Mesenchymal stem cell (in vitro differentiated cells and primary cell): ENCODE data around the gene POMT1.
"Not testable (repeated sequence)": the region's sequence is repeated elsewhere in the genome, so short reads cannot be mapped to it uniquely, and the experiment has no call there.

Source experiments
- DNase-seq: peaks from one replicate; pipeline ENCODE4 v3.0.0-alpha.2; 2013
- H2AFZ ChIP-seq: one replicate; pipeline ENCODE4 v1.6.1; 2013; ENCODE audit warnings: low read depth, mild to moderate bottlenecking, control low read depth, inconsistent platforms, low read length, moderate library complexity
- H2AK5ac ChIP-seq: 2 replicates; pipeline ENCODE4 v1.6.1; 2013; ENCODE audit warnings: low read length, moderate library complexity, mild to moderate bottlenecking, inconsistent platforms; ENCODE audit not compliant: severe bottlenecking
- H2BK120ac ChIP-seq: one replicate; pipeline ENCODE4 v1.6.1; 2013; ENCODE audit warnings: low read depth, mild to moderate bottlenecking, inconsistent platforms, low read length, moderate library complexity
- H2BK12ac ChIP-seq, 2 experiments: one replicate each; pipeline ENCODE4 v1.6.1; 2013; ENCODE audit warnings: inconsistent platforms in 2 of 2, low read length in 2 of 2, mild to moderate bottlenecking in 2 of 2, moderate library complexity in 2 of 2, control low read depth in 1 of 2
- H2BK15ac ChIP-seq: one replicate; pipeline ENCODE4 v1.6.1; 2013; ENCODE audit warnings: mild to moderate bottlenecking, low read depth, inconsistent platforms; ENCODE audit not compliant: poor library complexity, severe bottlenecking
- H2BK5ac ChIP-seq: 2 replicates; pipeline ENCODE4 v1.6.1; 2013; ENCODE audit warnings: low read depth, mild to moderate bottlenecking, low read length, control low read depth, inconsistent platforms; ENCODE audit not compliant: poor library complexity, severe bottlenecking
- H3K14ac ChIP-seq, 2 experiments: one replicate each; pipeline ENCODE4 v1.6.1; 2013; ENCODE audit warnings: inconsistent platforms in 2 of 2, low read length in 2 of 2, control low read depth in 1 of 2, mild to moderate bottlenecking in 1 of 2, moderate library complexity in 1 of 2
- H3K18ac ChIP-seq, 2 experiments: one replicate each; pipeline ENCODE4 v1.6.1; 2013; ENCODE audit warnings: inconsistent platforms in 2 of 2, low read length in 2 of 2, control low read depth in 1 of 2, low read depth in 1 of 2, mild to moderate bottlenecking in 1 of 2
- H3K23ac ChIP-seq, 2 experiments: one replicate each; pipeline ENCODE4 v1.6.1; 2013; ENCODE audit warnings: inconsistent platforms in 2 of 2, low read length in 2 of 2, mild to moderate bottlenecking in 2 of 2, moderate library complexity in 2 of 2, control low read depth in 1 of 2
- H3K27ac ChIP-seq: 2 replicates; pipeline ENCODE4 v1.5.1; 2013; ENCODE audit warnings: mild to moderate bottlenecking, moderate library complexity, low read length, control low read depth, inconsistent platforms; ENCODE audit not compliant: poor library complexity, severe bottlenecking
- H3K27me3 ChIP-seq, 2 experiments: 2 replicates each; pipeline versions ENCODE4 v1.6.1 to v1.7.0; 2013; ENCODE audit warnings: low read length in 2 of 2, mild to moderate bottlenecking in 2 of 2, moderate library complexity in 2 of 2, control low read depth in 1 of 2, inconsistent platforms in 1 of 2; ENCODE audit not compliant: control insufficient read depth in 1 of 2, insufficient read depth in 1 of 2
- H3K36me3 ChIP-seq, 2 experiments: 2 replicates each; pipeline versions ENCODE4 v1.6.1 to v1.7.0; 2013; ENCODE audit warnings: low read length in 2 of 2, control low read depth in 1 of 2, inconsistent platforms in 1 of 2, low read depth in 1 of 2, mild to moderate bottlenecking in 1 of 2; ENCODE audit not compliant: insufficient read depth in 2 of 2, control insufficient read depth in 1 of 2
- H3K4ac ChIP-seq, 2 experiments: one replicate each; pipeline ENCODE4 v1.6.1; 2013; ENCODE audit warnings: inconsistent platforms in 2 of 2, low read length in 2 of 2, mild to moderate bottlenecking in 2 of 2, moderate library complexity in 2 of 2, control low read depth in 1 of 2, low read depth in 1 of 2
- H3K4me1 ChIP-seq: 2 replicates; pipeline ENCODE4 v1.6.1; 2013; ENCODE audit warnings: low read depth, low read length, control low read depth; ENCODE audit not compliant: control insufficient read depth, insufficient read depth
- H3K4me2 ChIP-seq: 2 replicates; pipeline ENCODE4 v1.6.1; 2013; ENCODE audit warnings: low read length, mild to moderate bottlenecking, inconsistent platforms; ENCODE audit not compliant: poor library complexity, severe bottlenecking
- H3K4me3 ChIP-seq, 2 experiments: 2 replicates each; pipeline versions ENCODE4 v1.5.1 to v1.7.0; 2013; ENCODE audit warnings: low read length in 2 of 2, mild to moderate bottlenecking in 2 of 2, control low read depth in 1 of 2, low read depth in 1 of 2; ENCODE audit not compliant: insufficient read depth in 1 of 2
- H3K79me1 ChIP-seq: replicated peaks from 2 replicates; pipeline ENCODE4 v1.6.1; 2013; ENCODE audit warnings: mild to moderate bottlenecking, control low read depth, low read length, inconsistent platforms; ENCODE audit not compliant: poor library complexity, severe bottlenecking
- H3K9ac ChIP-seq: 2 replicates; pipeline ENCODE4 v1.7.0; 2013; ENCODE audit warnings: mild to moderate bottlenecking, low read length, moderate library complexity
- H3K9me3 ChIP-seq: 2 replicates; pipeline ENCODE4 v1.7.0; 2013; ENCODE audit warnings: mild to moderate bottlenecking, low read length; ENCODE audit not compliant: control insufficient read depth
- H4K8ac ChIP-seq: one replicate; pipeline ENCODE4 v1.6.1; 2013; ENCODE audit warnings: inconsistent platforms, mild to moderate bottlenecking, low read length, moderate library complexity
- H4K91ac ChIP-seq: one replicate; pipeline ENCODE4 v1.6.1; 2013; ENCODE audit warnings: mild to moderate bottlenecking, low read length, inconsistent platforms
- WGBS: methylation state at CpG from one replicate; pipeline ENCODE4 v1.1.7; 2013; ENCODE audit warnings: mixed read lengths; 5-methylcytosine and 5-hydroxymethylcytosine counted together

The POMT1 gene

GRCh38 chr9:131469951-131470350 lies 32.8 kb upstream of the POMT1 start:
- H2BK5ac ChIP-seq: no peak overlapping the region
- H2BK120ac ChIP-seq: no peak overlapping the region
- H3K18ac ChIP-seq: no peak overlapping the region
- no peak overlapping the region for H3K4ac ChIP-seq
- H3K4me2 ChIP-seq: no peak overlapping the region
- H4K8ac ChIP-seq: no peak overlapping the region
- H3K4me1 ChIP-seq: peaks cover 3% of the 10 kb centered on the region
- H2BK12ac ChIP-seq: no peak overlapping the region
- peaks cover 68 to 92% of the 10 kb centered on the region in 2 experiments for H3K36me3 ChIP-seq
- H3K4me3 ChIP-seq: no peak overlapping the region
- no peak overlapping the region for H3K27ac ChIP-seq
- no peak overlapping the region for H2AK5ac ChIP-seq
- H2BK15ac ChIP-seq: no peak overlapping the region
- H3K9ac ChIP-seq: no peak overlapping the region
- WGBS: 97% methylated on average over 16 of the region's 16 CpGs
- no peak overlapping the region for H3K14ac ChIP-seq
- H3K79me1 ChIP-seq: peaks cover 22% of the 10 kb centered on the region
- no peaks in the 10 kb centered on the region for H3K27me3 ChIP-seq
- peaks cover 10% of the 10 kb centered on the region for H3K9me3 ChIP-seq
- no peak overlapping the region for H2AFZ ChIP-seq
- H4K91ac ChIP-seq: no peak overlapping the region
- DNase-seq: no peak
- no peak overlapping the region for H3K23ac ChIP-seq

GRCh38 chr9:131470581-131470991 lies 32.1 kb upstream of the POMT1 start:
- no peak overlapping the region for H3K23ac ChIP-seq
- H3K4me2 ChIP-seq: no peak overlapping the region
- no peak overlapping the region for H2AK5ac ChIP-seq
- peaks cover 71 to 92% of the 10 kb centered on the region in 2 experiments for H3K36me3 ChIP-seq
- H3K4ac ChIP-seq: no peak overlapping the region
- H3K27me3 ChIP-seq: no peaks in the 10 kb centered on the region
- no peak overlapping the region for H2BK120ac ChIP-seq
- H2BK15ac ChIP-seq: no peak overlapping the region
- H3K14ac ChIP-seq: no peak overlapping the region
- H4K91ac ChIP-seq: no peak overlapping the region
- peaks cover 10% of the 10 kb centered on the region for H3K9me3 ChIP-seq
- H2AFZ ChIP-seq: no peak overlapping the region
- H3K18ac ChIP-seq: no peak overlapping the region
- H4K8ac ChIP-seq: no peak overlapping the region
- no peak overlapping the region for H3K4me3 ChIP-seq
- no peak overlapping the region for H2BK12ac ChIP-seq
- no peak overlapping the region for H3K9ac ChIP-seq
- no peak overlapping the region for H2BK5ac ChIP-seq
- DNase-seq: no peak
- no peak overlapping the region for H3K27ac ChIP-seq
- H3K4me1 ChIP-seq: peaks cover 3% of the 10 kb centered on the region
- H3K79me1 ChIP-seq: peaks cover 27% of the 10 kb centered on the region
- WGBS: 98% methylated on average over 12 of the region's 12 CpGs

GRCh38 chr9:131472085-131472484 lies 30.6 kb upstream of the POMT1 start:
- not testable (repeated sequence) for H3K23ac ChIP-seq, H2BK120ac ChIP-seq, H2BK5ac ChIP-seq, H2AFZ ChIP-seq, H3K4me2 ChIP-seq, H4K91ac ChIP-seq, H3K4me3 ChIP-seq, H3K27ac ChIP-seq, H3K27me3 ChIP-seq, H2AK5ac ChIP-seq, H3K4me1 ChIP-seq, H4K8ac ChIP-seq, H2BK15ac ChIP-seq, H3K9ac ChIP-seq, H3K14ac ChIP-seq, H3K4ac ChIP-seq, DNase-seq, H3K18ac ChIP-seq, H2BK12ac ChIP-seq
- WGBS: 98% methylated on average over 5 of the region's 5 CpGs
- H3K79me1 ChIP-seq: peaks cover 29% of the 10 kb centered on the region
- peaks cover 78 to 95% of the 10 kb centered on the region in 2 experiments for H3K36me3 ChIP-seq
- H3K9me3 ChIP-seq: peaks cover 10% of the 10 kb centered on the region

GRCh38 chr9:131473198-131473885 lies 29.4 kb upstream of the POMT1 start:
- no peak overlapping the region for H3K9ac ChIP-seq
- WGBS: 98% methylated on average over 9 of the region's 9 CpGs
- DNase-seq: no peak

More at GRCh38 chr9:131473198-131473885, 29.4 kb upstream of the POMT1 start:
- no peak overlapping the region for H2BK12ac ChIP-seq
- peaks cover 3% of the 10 kb centered on the region for H3K4me1 ChIP-seq
- no peak overlapping the region for H4K8ac ChIP-seq
- no peak overlapping the region for H3K27ac ChIP-seq
- no peaks in the 10 kb centered on the region for H3K27me3 ChIP-seq
- H3K4ac ChIP-seq: no peak overlapping the region
- H3K14ac ChIP-seq: no peak overlapping the region
- H4K91ac ChIP-seq: no peak overlapping the region
- peaks cover 28% of the 10 kb centered on the region for H3K79me1 ChIP-seq
- no peak overlapping the region for H2BK120ac ChIP-seq
- peaks cover 10% of the 10 kb centered on the region for H3K9me3 ChIP-seq
- H2AK5ac ChIP-seq: no peak overlapping the region
- no peak overlapping the region for H2BK5ac ChIP-seq
- H3K4me2 ChIP-seq: no peak overlapping the region
- no peak overlapping the region for H3K4me3 ChIP-seq
- H2BK15ac ChIP-seq: no peak overlapping the region
- no peak overlapping the region for H2AFZ ChIP-seq
- H3K18ac ChIP-seq: no peak overlapping the region
- H3K23ac ChIP-seq: no peak overlapping the region
- peaks cover 79 to 95% of the 10 kb centered on the region in 2 experiments for H3K36me3 ChIP-seq
